Ishikawa (cell line): Measurements from ENCODE around the gene FAM20B.

Experiments
- CREB1 ChIP-seq: IDR thresholded peaks from 2 replicates; pipeline ENCODE4 v1.6.1; 2012; ENCODE audit warnings: low read depth
- TAF1 ChIP-seq: IDR thresholded peaks from 2 replicates; pipeline ENCODE4 v1.6.1; 2012; ENCODE audit warnings: low read depth, mild to moderate bottlenecking
- ZBTB7A ChIP-seq: IDR thresholded peaks from 2 replicates; pipeline ENCODE4 v1.6.1; 2012; ENCODE audit warnings: low read depth

GRCh38 chr1:178997428-178997827 lies 28.3 kb upstream of the FAM20B start:
- TF ChIP-seq ZBTB7A, result no peak
- TF ChIP-seq CREB1, result no peak
- no peak for TF ChIP-seq TAF1
